Measurements from ENCODE around the gene TNIK.

GRCh38 chr3:171125010-171125409, 335.2 kb downstream of the TNIK start:
- TF ChIP-seq CTCF (IDR thresholded peaks at IDR 0.05) = no peak
- no peak for TF ChIP-seq POLR2A (IDR thresholded peaks at IDR 0.05)

All from stomach (tissue), 4 donors.